ENCODE data around the gene SYNE3. TPM values are rescaled to one million over a fixed set of nuclear protein-coding genes. Genes with fewer than 3 reads are reported as not detected.
A peak's percentile ranks its signal among the peaks of the same experiment; 100 is the strongest.

Gene SYNE3
- total RNA-seq, 2 experiments from 2014 or later = 38.0 to 38.8 TPM

GRCh38 chr14:95484296-95484695, 32.2 kb downstream of the SYNE3 start:
- Mint-ChIP-seq H3K27me3 (no peaks in the 10 kb centered on the region), H3K4me1 (peaks cover 46% of the 10 kb centered on the region), H3K27ac (no peak overlapping the region), H3K36me3 (peaks cover 14% of the 10 kb centered on the region), H3K9me3 (no peaks in the 10 kb centered on the region), H3K4me3 (no peak overlapping the region)
- no peak for DNase-seq

- no peak overlapping the region for H3K4me3 Mint-ChIP-seq
These were observed 32.9 kb downstream of the SYNE3 start for GRCh38 chr14:95483309-95484165.

GRCh38 chr14:95482627-95483308, 33.7 kb downstream of the SYNE3 start:
- no peak overlapping the region for H3K27ac Mint-ChIP-seq

More at GRCh38 chr14:95483309-95484165, 32.9 kb downstream of the SYNE3 start:
- peaks cover 14% of the 10 kb centered on the region for H3K36me3 Mint-ChIP-seq
- H3K27me3 Mint-ChIP-seq = no peaks in the 10 kb centered on the region
- H3K9me3 Mint-ChIP-seq = no peaks in the 10 kb centered on the region
- DNase-seq = no peak
- peaks cover 45% of the 10 kb centered on the region for H3K4me1 Mint-ChIP-seq
- no peak overlapping the region for H3K27ac Mint-ChIP-seq

GRCh38 chr14:95481391-95482022, 34.9 kb downstream of the SYNE3 start:
- Mint-ChIP-seq H3K27me3 (no peaks in the 10 kb centered on the region), H3K9me3 (no peaks in the 10 kb centered on the region), H3K36me3 (peaks cover 15% of the 10 kb centered on the region), H3K27ac (peak overlapping the region; percentile 90), H3K4me3 (no peak overlapping the region), H3K4me1 (peaks cover 51% of the 10 kb centered on the region)
- no peak for DNase-seq

More at GRCh38 chr14:95482627-95483308, 33.7 kb downstream of the SYNE3 start:
- H3K9me3 Mint-ChIP-seq = no peaks in the 10 kb centered on the region
- H3K36me3 Mint-ChIP-seq = peaks cover 14% of the 10 kb centered on the region
- H3K4me1 Mint-ChIP-seq = peaks cover 52% of the 10 kb centered on the region
- no peak overlapping the region for H3K4me3 Mint-ChIP-seq
- DNase-seq = no peak
- no peaks in the 10 kb centered on the region for H3K27me3 Mint-ChIP-seq

GRCh38 chr14:95480887-95481226, 35.6 kb downstream of the SYNE3 start:
- H3K4me1 Mint-ChIP-seq = peaks cover 54% of the 10 kb centered on the region
- peak overlapping the region; percentile 90 for H3K27ac Mint-ChIP-seq
- no peak overlapping the region for H3K4me3 Mint-ChIP-seq
- H3K9me3 Mint-ChIP-seq = no peaks in the 10 kb centered on the region
- H3K27me3 Mint-ChIP-seq = no peaks in the 10 kb centered on the region
- H3K36me3 Mint-ChIP-seq = peaks cover 15% of the 10 kb centered on the region
- no peak for DNase-seq

- DNase-seq = peak; percentile 28
- Mint-ChIP-seq H3K9me3 (no peaks in the 10 kb centered on the region), H3K27ac (peak overlapping the region; percentile 90), H3K27me3 (no peaks in the 10 kb centered on the region), H3K4me3 (peak overlapping the region; percentile 48), H3K4me1 (peaks cover 49% of the 10 kb centered on the region), H3K36me3 (peaks cover 13% of the 10 kb centered on the region)
These were observed 36.2 kb downstream of the SYNE3 start for GRCh38 chr14:95480109-95480886.

- peaks cover 16% of the 10 kb centered on the region for H3K36me3 Mint-ChIP-seq
These were observed 37.0 kb downstream of the SYNE3 start for GRCh38 chr14:95479494-95479893.

GRCh38 chr14:95478818-95479217, 37.6 kb downstream of the SYNE3 start:
- Mint-ChIP-seq H3K4me1 (peaks cover 55% of the 10 kb centered on the region), H3K9me3 (no peaks in the 10 kb centered on the region), H3K4me3 (no peak overlapping the region), H3K27ac (no peak overlapping the region), H3K27me3 (no peaks in the 10 kb centered on the region), H3K36me3 (peaks cover 21% of the 10 kb centered on the region)
- DNase-seq = no peak

More at GRCh38 chr14:95479494-95479893, 37.0 kb downstream of the SYNE3 start:
- no peaks in the 10 kb centered on the region for H3K9me3 Mint-ChIP-seq
- peak overlapping the region; percentile 27 for H3K27ac Mint-ChIP-seq
- peaks cover 51% of the 10 kb centered on the region for H3K4me1 Mint-ChIP-seq
- no peak for DNase-seq
- no peak overlapping the region for H3K4me3 Mint-ChIP-seq
- no peaks in the 10 kb centered on the region for H3K27me3 Mint-ChIP-seq

GRCh38 chr14:95478309-95478708, 38.1 kb downstream of the SYNE3 start:
- peaks cover 57% of the 10 kb centered on the region for H3K4me1 Mint-ChIP-seq
- no peaks in the 10 kb centered on the region for H3K9me3 Mint-ChIP-seq
- H3K4me3 Mint-ChIP-seq = no peak overlapping the region
- no peaks in the 10 kb centered on the region for H3K27me3 Mint-ChIP-seq
- H3K36me3 Mint-ChIP-seq = peaks cover 23% of the 10 kb centered on the region
- no peak overlapping the region for H3K27ac Mint-ChIP-seq
- no peak for DNase-seq

GRCh38 chr14:95477411-95478269, 38.8 kb downstream of the SYNE3 start:
- Mint-ChIP-seq H3K27ac (peak overlapping the region; percentile 34), H3K27me3 (no peaks in the 10 kb centered on the region), H3K9me3 (no peaks in the 10 kb centered on the region), H3K4me1 (peaks cover 62% of the 10 kb centered on the region), H3K4me3 (no peak overlapping the region), H3K36me3 (peaks cover 29% of the 10 kb centered on the region)
- no peak for DNase-seq

- Mint-ChIP-seq H3K9me3 (no peaks in the 10 kb centered on the region), H3K27ac (no peak overlapping the region), H3K27me3 (no peaks in the 10 kb centered on the region), H3K4me1 (peaks cover 65% of the 10 kb centered on the region), H3K4me3 (no peak overlapping the region), H3K36me3 (peaks cover 34% of the 10 kb centered on the region)
- DNase-seq = no peak
These were observed 39.7 kb downstream of the SYNE3 start for GRCh38 chr14:95476747-95477146.

- Mint-ChIP-seq H3K4me3 (no peak overlapping the region), H3K4me1 (peaks cover 59% of the 10 kb centered on the region), H3K36me3 (peaks cover 43% of the 10 kb centered on the region), H3K27ac (no peak overlapping the region), H3K9me3 (no peaks in the 10 kb centered on the region), H3K27me3 (no peaks in the 10 kb centered on the region)
- no peak for DNase-seq
These were observed 40.8 kb downstream of the SYNE3 start for GRCh38 chr14:95475540-95476240.

GRCh38 chr14:95474941-95475340, 41.5 kb downstream of the SYNE3 start:
- no peak for DNase-seq
- peaks cover 53% of the 10 kb centered on the region for H3K4me1 Mint-ChIP-seq
- no peaks in the 10 kb centered on the region for H3K27me3 Mint-ChIP-seq
- no peak overlapping the region for H3K27ac Mint-ChIP-seq
- no peak overlapping the region for H3K4me3 Mint-ChIP-seq
- peaks cover 42% of the 10 kb centered on the region for H3K36me3 Mint-ChIP-seq
- H3K9me3 Mint-ChIP-seq = no peaks in the 10 kb centered on the region
